ENCODE results near the gene KLK10. TPM values are rescaled to one million over a fixed set of nuclear protein-coding genes. Genes with fewer than 3 reads are reported as not detected.

Gene KLK10
- total and polyA plus RNA-seq, 2 donors (not counting 3 experiments of a cell fraction or from before 2014, with no cell fraction given) = not detected

DNA sequence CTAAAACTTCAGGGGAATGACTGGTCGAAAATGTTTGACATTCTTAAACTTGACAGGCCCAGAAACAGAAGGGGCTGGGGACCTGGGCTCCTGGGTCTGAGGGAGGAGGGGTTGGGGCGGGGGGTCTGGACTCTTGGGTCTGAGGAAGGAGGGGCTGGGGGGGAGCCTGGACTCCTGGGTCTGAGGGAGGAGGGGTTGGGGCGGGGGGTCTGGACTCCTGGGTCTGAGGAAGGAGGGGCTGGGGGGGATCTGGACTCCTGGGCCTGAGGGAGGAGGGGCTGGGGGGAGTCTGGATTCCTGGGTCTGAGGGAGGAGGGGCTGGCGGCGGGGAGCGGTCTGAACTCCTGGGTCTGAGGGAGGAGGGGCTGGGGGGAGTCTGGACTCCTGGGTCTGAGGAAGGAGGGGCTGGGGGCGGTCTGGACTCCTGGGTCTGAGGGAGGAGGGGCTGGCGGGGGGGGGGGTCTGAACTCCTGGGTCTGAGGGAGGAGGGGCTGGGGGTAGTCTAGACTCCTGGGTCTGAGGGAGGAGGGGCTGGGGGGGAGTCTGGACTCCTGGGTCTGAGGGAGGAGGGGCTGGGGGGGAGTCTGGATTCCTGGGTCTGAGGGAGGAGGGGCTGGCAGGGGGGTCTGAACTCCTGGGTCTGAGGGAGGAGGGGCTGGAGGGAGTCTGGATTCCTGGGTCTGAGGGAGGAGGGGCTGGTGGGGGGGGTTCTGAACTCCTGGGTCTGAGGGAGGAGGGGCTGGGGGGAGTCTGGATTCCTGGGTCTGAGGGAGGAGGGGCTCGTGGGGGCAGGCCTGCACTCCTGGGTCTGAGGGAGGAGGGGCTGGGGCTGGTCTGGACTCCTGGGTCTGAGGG is 44.6 kb downstream of the KLK10 start:
- no peak overlapping the region for H3K9ac ChIP-seq (replicated peaks; ENCODE audit: extremely low read depth, insufficient read depth, low read length)
- DNase-seq (ENCODE audit: low read depth, low spot score) = no peak
- no peak overlapping the region for H3K4me2 ChIP-seq (ENCODE audit: insufficient read depth, low read length)
- no peaks in the 10 kb centered on the region for H4K20me1 ChIP-seq (replicated peaks; ENCODE audit: control insufficient read depth, extremely low read depth, insufficient read depth, low read length)
- H3K36me3 ChIP-seq (ENCODE audit: control insufficient read depth in 2 of 2, extremely low read depth in 1 of 2, insufficient read depth in 2 of 2, low read length in 2 of 2) = no peaks in the 10 kb centered on the region
- no TSS peak for BruUV-seq (replicated peaks)
- dilution Hi-C loops (cut with MboI; ENCODE audit: extremely low pct_ligation_motif_present, low sequenced_read_pairs) (no loop called here), intact Hi-C loops (cut with micrococcal nuclease) (no loop called here)
- no peak overlapping the region for H3K4me3 ChIP-seq (replicated peaks in 1 of 3; ENCODE audit: insufficient read depth in 1 of 3, low read depth in 1 of 3, low read length in 3 of 3)
- no peaks in the 10 kb centered on the region for H3K79me2 ChIP-seq (ENCODE audit: control insufficient read depth, insufficient read depth, low read length)
- no peak overlapping the region for H2AFZ ChIP-seq (ENCODE audit: low read depth, low read length)
- TF ChIP-seq MYC (IDR thresholded peaks at IDR 0.05; ENCODE audit: low read depth, low read length) (no peak), JUN (IDR thresholded peaks at IDR 0.05; ENCODE audit: borderline replicate concordance, insufficient read depth, insufficient read length, low read depth) (no peak), GATA2 (IDR thresholded peaks at IDR 0.05; ENCODE audit: insufficient read depth, insufficient read length, low read depth, low read length) (no peak), POLR2A (IDR thresholded peaks at IDR 0.05; ENCODE audit: low read depth, low read length) (no peak), FOS (IDR thresholded peaks at IDR 0.05; ENCODE audit: borderline replicate concordance, insufficient read depth, low read length) (no peak), EZH2 (IDR thresholded peaks at IDR 0.05; ENCODE audit: borderline replicate concordance, low read depth, low read length, severe bottlenecking) (no peak), POLR2AphosphoS5 (IDR thresholded peaks at IDR 0.05; ENCODE audit: insufficient read depth, low read depth, low read length) (no peak)
- TF ChIP-seq, protein P1, sequence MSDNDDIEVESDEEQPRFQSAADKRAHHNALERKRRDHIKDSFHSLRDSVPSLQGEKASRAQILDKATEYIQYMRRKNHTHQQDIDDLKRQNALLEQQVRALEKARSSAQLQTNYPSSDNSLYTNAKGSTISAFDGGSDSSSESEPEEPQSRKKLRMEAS (IDR thresholded peaks at IDR 0.05; ENCODE audit: insufficient read depth, insufficient read length) = no peak
- TF ChIP-seq, protein P2, sequence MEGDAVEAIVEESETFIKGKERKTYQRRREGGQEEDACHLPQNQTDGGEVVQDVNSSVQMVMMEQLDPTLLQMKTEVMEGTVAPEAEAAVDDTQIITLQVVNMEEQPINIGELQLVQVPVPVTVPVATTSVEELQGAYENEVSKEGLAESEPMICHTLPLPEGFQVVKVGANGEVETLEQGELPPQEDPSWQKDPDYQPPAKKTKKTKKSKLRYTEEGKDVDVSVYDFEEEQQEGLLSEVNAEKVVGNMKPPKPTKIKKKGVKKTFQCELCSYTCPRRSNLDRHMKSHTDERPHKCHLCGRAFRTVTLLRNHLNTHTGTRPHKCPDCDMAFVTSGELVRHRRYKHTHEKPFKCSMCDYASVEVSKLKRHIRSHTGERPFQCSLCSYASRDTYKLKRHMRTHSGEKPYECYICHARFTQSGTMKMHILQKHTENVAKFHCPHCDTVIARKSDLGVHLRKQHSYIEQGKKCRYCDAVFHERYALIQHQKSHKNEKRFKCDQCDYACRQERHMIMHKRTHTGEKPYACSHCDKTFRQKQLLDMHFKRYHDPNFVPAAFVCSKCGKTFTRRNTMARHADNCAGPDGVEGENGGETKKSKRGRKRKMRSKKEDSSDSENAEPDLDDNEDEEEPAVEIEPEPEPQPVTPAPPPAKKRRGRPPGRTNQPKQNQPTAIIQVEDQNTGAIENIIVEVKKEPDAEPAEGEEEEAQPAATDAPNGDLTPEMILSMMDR (IDR thresholded peaks at IDR 0.05; ENCODE audit: extremely low read depth in 1 of 2, insufficient read depth in 1 of 2, low read depth in 1 of 2, low read length in 2 of 2) = no peak
- FAIRE-seq = no peak
- H3K9me1 ChIP-seq (replicated peaks; ENCODE audit: control insufficient read depth, extremely low read depth, insufficient read depth, low read length) = no peaks in the 10 kb centered on the region
- no peaks in the 10 kb centered on the region for H3K27me3 ChIP-seq (ENCODE audit: control insufficient read depth in 2 of 2, insufficient read depth in 2 of 2, low read length in 2 of 2)
- H3K27ac ChIP-seq (ENCODE audit: insufficient read depth, low read depth, low read length) = no peak overlapping the region
- ChIA-PET CTCF (no interaction called here), POLR2A (no interaction called here)
- H3K4me1 ChIP-seq (ENCODE audit: control insufficient read depth, extremely low read depth, insufficient read depth, low read length) = no peaks in the 10 kb centered on the region
- no peaks in the 10 kb centered on the region for H3K9me3 ChIP-seq (replicated peaks; ENCODE audit: control insufficient read depth, insufficient read depth, low read length)

Data from endothelial cell of umbilical vein (primary cell).